Measurements from ENCODE around the gene YAP1.

YAP1 gene

GRCh38 chr11:102153082-102153481 is 42.8 kb downstream of the YAP1 start:
- TF ChIP-seq CTCF (conservative IDR thresholded peaks at IDR 0.05; ENCODE audit: low read depth, low read length) = no peak
- no peak overlapping the region for H3K4me3 ChIP-seq (ENCODE audit: low read depth, low read length)
- no peak for DNase-seq (ENCODE audit: low read depth)

GRCh38 chr11:102154806-102155205 is 44.6 kb downstream of the YAP1 start:
- DNase-seq (ENCODE audit: low read depth) = peak; percentile 37

GRCh38 chr11:102155676-102156075 is 45.4 kb downstream of the YAP1 start:
- no peak for TF ChIP-seq CTCF (conservative IDR thresholded peaks at IDR 0.05; ENCODE audit: low read depth, low read length)

More at GRCh38 chr11:102154806-102155205, 44.6 kb downstream of the YAP1 start:
- no peak for TF ChIP-seq CTCF (conservative IDR thresholded peaks at IDR 0.05; ENCODE audit: low read depth, low read length)
- H3K4me3 ChIP-seq (ENCODE audit: low read depth, low read length) = no peak overlapping the region

GRCh38 chr11:102157219-102157618 is 47.0 kb downstream of the YAP1 start:
- no peak for TF ChIP-seq CTCF (conservative IDR thresholded peaks at IDR 0.05; ENCODE audit: low read depth, low read length)
- peak; percentile 92 for DNase-seq (ENCODE audit: low read depth)

More at GRCh38 chr11:102155676-102156075, 45.4 kb downstream of the YAP1 start:
- no peak overlapping the region for H3K4me3 ChIP-seq (ENCODE audit: low read depth, low read length)
- no peak for DNase-seq (ENCODE audit: low read depth)

GRCh38 chr11:102158164-102158735 is 48.0 kb downstream of the YAP1 start:
- no peak overlapping the region for H3K4me3 ChIP-seq (ENCODE audit: low read depth, low read length)
- no peak for TF ChIP-seq CTCF (conservative IDR thresholded peaks at IDR 0.05; ENCODE audit: low read depth, low read length)
- DNase-seq (ENCODE audit: low read depth) = no peak

More at GRCh38 chr11:102157219-102157618, 47.0 kb downstream of the YAP1 start:
- no peak overlapping the region for H3K4me3 ChIP-seq (ENCODE audit: low read depth, low read length)

- DNase-seq (ENCODE audit: low read depth) = no peak
- H3K4me3 ChIP-seq (ENCODE audit: low read depth, low read length) = no peak overlapping the region
- TF ChIP-seq CTCF (conservative IDR thresholded peaks at IDR 0.05; ENCODE audit: low read depth, low read length) = no peak
Observed at GRCh38 chr11:102163368-102163767, 53.1 kb downstream of the YAP1 start.
